Neural progenitor cell (in vitro differentiated cells): Measurements from ENCODE around the gene ANKRD22. TPM values are rescaled to one million over a fixed set of nuclear protein-coding genes. Genes with fewer than 3 reads are reported as not detected.

Experiments
- DNase-seq: peaks from one replicate; pipeline ENCODE4 v3.0.0-alpha.2; 2016; ENCODE audit warnings: low spot score
- H2AFZ ChIP-seq: fragments of 200-600 bp; sonication (generic); replicated peaks from 2 replicates; pipeline ENCODE4 v1.6.1; 2016; ENCODE audit warnings: antibody characterized with exemption
- H3F3A ChIP-seq: fragments of 200-600 bp; sonication (generic); 2 replicates; pipeline ENCODE4 v1.6.1; 2016; ENCODE audit warnings: antibody characterized with exemption, low read depth
- H3K27ac ChIP-seq: fragments of 200-600 bp; sonication (generic); 2 replicates; pipeline ENCODE4 v1.5.1; 2016; ENCODE audit warnings: mild to moderate bottlenecking
- H3K27me3 ChIP-seq: fragments of 200-600 bp; sonication (generic); 2 replicates; pipeline ENCODE4 v1.6.1; 2016; ENCODE audit warnings: mild to moderate bottlenecking, moderate library complexity
- H3K36me3 ChIP-seq: fragments of 200-600 bp; sonication (generic); 2 replicates; pipeline ENCODE4 v1.5.1; 2016
- H3K4me1 ChIP-seq: fragments of 200-600 bp; sonication (generic); 2 replicates; pipeline ENCODE4 v1.6.1; 2016; ENCODE audit warnings: mixed run types
- H3K4me2 ChIP-seq: fragments of 200-600 bp; sonication (generic); 2 replicates; pipeline ENCODE4 v1.6.1; 2016
- H3K4me3 ChIP-seq: fragments of 200-600 bp; sonication (generic); 2 replicates; pipeline ENCODE4 v1.5.1; 2016
- H3K79me2 ChIP-seq: fragments of 200-600 bp; sonication (generic); 2 replicates; pipeline ENCODE4 v1.6.1; 2016; ENCODE audit warnings: low read depth
- H3K9ac ChIP-seq: fragments of 200-600 bp; sonication (generic); 2 replicates; pipeline ENCODE4 v1.6.1; 2016
- H3K9me3 ChIP-seq: fragments of 200-600 bp; sonication (generic); 2 replicates; pipeline ENCODE4 v1.5.1; 2016; ENCODE audit warnings: low read depth
- H4K20me1 ChIP-seq: fragments of 200-600 bp; sonication (generic); 2 replicates; pipeline ENCODE4 v1.6.1; 2016; ENCODE audit warnings: low read depth
- H3K27ac Mint-ChIP-seq: 3 replicates; pipeline ENCODE4 v1.8.0; 2021; ENCODE audit warnings: mixed read lengths
- H3K27me3 Mint-ChIP-seq: 2 replicates; pipeline ENCODE4 v1.8.0; 2022; ENCODE audit warnings: low read depth, mild to moderate bottlenecking, inconsistent platforms, moderate library complexity, mixed read lengths; ENCODE audit not compliant: insufficient read depth
- H3K36me3 Mint-ChIP-seq: 3 replicates; pipeline ENCODE4 v1.8.0; 2021; ENCODE audit warnings: mixed read lengths
- H3K4me1 Mint-ChIP-seq: 3 replicates; pipeline ENCODE4 v1.8.0; 2021; ENCODE audit warnings: mixed read lengths
- H3K4me3 Mint-ChIP-seq: 3 replicates; pipeline ENCODE4 v1.8.0; 2021; ENCODE audit warnings: mild to moderate bottlenecking, moderate library complexity, mixed read lengths
- H3K9me3 Mint-ChIP-seq: 3 replicates; pipeline ENCODE4 v1.8.0; 2020; ENCODE audit warnings: mixed read lengths
- EZH2 ChIP-seq: fragments of 200-600 bp; sonication (generic); IDR thresholded peaks from 2 replicates; pipeline ENCODE4 v1.6.1; 2017; ENCODE audit warnings: antibody characterized with exemption, mild to moderate bottlenecking, moderate library complexity
- EZH2phosphoT487 ChIP-seq: fragments of 200-600 bp; sonication (generic); IDR thresholded peaks from 2 replicates; pipeline ENCODE4 v1.6.1; 2017; ENCODE audit warnings: antibody characterized with exemption
- total RNA-seq: library from RNA; depleted of rRNA; stranded (reverse); fragments of >200 nt; gene quantifications from 2 replicates; pipeline ENCODE4 v1.2.3, GENCODE V29; 2015; ENCODE audit warnings: low replicate concordance
- TF ChIP-seq, protein P1 (sequence below): fragments of 200-600 bp; sonication (generic); IDR thresholded peaks from 2 replicates; pipeline ENCODE4 v1.5.1; 2017; ENCODE audit warnings: antibody characterized with exemption, mild to moderate bottlenecking

The ANKRD22 gene
- total RNA-seq, 1 donor from 2014 or later = not detected

- Histone ChIP-seq H3K79me2 (no peaks in the 10 kb centered on the region), H3K36me3 (no peaks in the 10 kb centered on the region), H3K9me3 (no peaks in the 10 kb centered on the region), H2AFZ (no peak overlapping the region), H3K27ac (no peak overlapping the region), H3K4me3 (no peak overlapping the region), H3K27me3 (no peaks in the 10 kb centered on the region), H3K9ac (no peak overlapping the region), H3K4me1 (no peaks in the 10 kb centered on the region), H3K4me2 (no peak overlapping the region), H4K20me1 (no peaks in the 10 kb centered on the region), H3F3A (no peaks in the 10 kb centered on the region)
- H3K9me3 Mint-ChIP-seq = no peaks in the 10 kb centered on the region
- H3K4me1 Mint-ChIP-seq = no peaks in the 10 kb centered on the region
- no peak for DNase-seq
- no peaks in the 10 kb centered on the region for H3K27me3 Mint-ChIP-seq
- no peak for TF ChIP-seq EZH2
- no peak for TF ChIP-seq EZH2phosphoT487
- TF ChIP-seq, protein P1, sequence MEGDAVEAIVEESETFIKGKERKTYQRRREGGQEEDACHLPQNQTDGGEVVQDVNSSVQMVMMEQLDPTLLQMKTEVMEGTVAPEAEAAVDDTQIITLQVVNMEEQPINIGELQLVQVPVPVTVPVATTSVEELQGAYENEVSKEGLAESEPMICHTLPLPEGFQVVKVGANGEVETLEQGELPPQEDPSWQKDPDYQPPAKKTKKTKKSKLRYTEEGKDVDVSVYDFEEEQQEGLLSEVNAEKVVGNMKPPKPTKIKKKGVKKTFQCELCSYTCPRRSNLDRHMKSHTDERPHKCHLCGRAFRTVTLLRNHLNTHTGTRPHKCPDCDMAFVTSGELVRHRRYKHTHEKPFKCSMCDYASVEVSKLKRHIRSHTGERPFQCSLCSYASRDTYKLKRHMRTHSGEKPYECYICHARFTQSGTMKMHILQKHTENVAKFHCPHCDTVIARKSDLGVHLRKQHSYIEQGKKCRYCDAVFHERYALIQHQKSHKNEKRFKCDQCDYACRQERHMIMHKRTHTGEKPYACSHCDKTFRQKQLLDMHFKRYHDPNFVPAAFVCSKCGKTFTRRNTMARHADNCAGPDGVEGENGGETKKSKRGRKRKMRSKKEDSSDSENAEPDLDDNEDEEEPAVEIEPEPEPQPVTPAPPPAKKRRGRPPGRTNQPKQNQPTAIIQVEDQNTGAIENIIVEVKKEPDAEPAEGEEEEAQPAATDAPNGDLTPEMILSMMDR = no peak
- H3K27ac Mint-ChIP-seq = no peak overlapping the region
- no peak overlapping the region for H3K4me3 Mint-ChIP-seq
- H3K36me3 Mint-ChIP-seq = no peaks in the 10 kb centered on the region
Measured at GRCh38 chr10:88858491-88858890, 6.8 kb upstream of the ANKRD22 start.

DNA sequence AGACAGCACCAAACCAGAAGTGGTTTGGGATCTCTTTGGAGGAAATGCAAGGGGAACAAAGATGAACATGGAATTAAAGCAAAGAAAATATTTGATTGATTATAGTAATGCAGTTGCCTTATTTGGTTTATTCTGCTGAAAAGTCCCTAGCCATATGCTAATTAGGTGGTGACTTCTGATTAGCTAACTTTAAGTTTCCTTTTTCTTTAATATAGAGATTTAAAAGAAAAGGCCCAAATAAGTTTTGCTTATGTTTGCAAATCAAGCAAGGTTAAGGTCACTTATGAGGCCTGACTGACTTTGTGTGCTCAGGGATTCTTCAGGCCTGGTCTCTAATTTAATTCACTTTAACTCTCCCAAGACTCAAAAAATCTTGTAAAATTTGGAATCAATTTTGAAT lies 6.2 kb upstream of the ANKRD22 start:
- no peak overlapping the region for H2AFZ ChIP-seq
- H3K9me3 ChIP-seq = no peaks in the 10 kb centered on the region
- TF ChIP-seq, protein P1 = no peak
- TF ChIP-seq EZH2 (no peak), EZH2phosphoT487 (no peak)
- no peak for DNase-seq
- no peaks in the 10 kb centered on the region for H4K20me1 ChIP-seq
- H3K79me2 ChIP-seq = no peaks in the 10 kb centered on the region
- Mint-ChIP-seq H3K36me3 (no peaks in the 10 kb centered on the region), H3K4me1 (no peaks in the 10 kb centered on the region), H3K27me3 (no peaks in the 10 kb centered on the region), H3K27ac (no peak overlapping the region), H3K4me3 (no peak overlapping the region), H3K9me3 (no peaks in the 10 kb centered on the region)
- H3K4me1 ChIP-seq = no peaks in the 10 kb centered on the region
- no peak overlapping the region for H3K9ac ChIP-seq
- H3K27ac ChIP-seq = no peak overlapping the region
- no peak overlapping the region for H3K4me2 ChIP-seq
- no peaks in the 10 kb centered on the region for H3F3A ChIP-seq
- H3K36me3 ChIP-seq = no peaks in the 10 kb centered on the region
- H3K27me3 ChIP-seq = no peaks in the 10 kb centered on the region
- no peak overlapping the region for H3K4me3 ChIP-seq

DNA sequence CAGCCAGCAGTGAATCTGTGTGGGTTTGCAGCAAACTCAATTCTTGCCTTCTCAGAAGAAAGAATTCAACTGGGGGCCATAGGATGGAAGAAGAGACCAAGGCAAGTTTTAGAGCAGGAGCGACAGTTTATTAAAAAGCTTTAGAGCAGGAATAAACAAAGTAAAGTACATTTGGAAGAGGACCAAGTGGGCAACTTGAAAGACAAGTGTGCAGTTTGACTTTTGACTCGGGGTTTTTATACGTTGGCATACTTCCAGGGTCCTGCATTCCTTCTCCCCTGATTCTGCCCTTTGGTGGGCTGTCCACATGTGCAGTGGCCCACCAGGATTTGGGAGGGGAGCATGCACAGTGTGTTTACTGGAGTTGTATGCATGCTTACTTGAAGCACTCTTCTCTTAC lies 3.0 kb upstream of the ANKRD22 start:
- no peaks in the 10 kb centered on the region for H3K9me3 Mint-ChIP-seq
- no peaks in the 10 kb centered on the region for H3K27me3 Mint-ChIP-seq
- no peaks in the 10 kb centered on the region for H3K36me3 Mint-ChIP-seq
- H4K20me1 ChIP-seq = no peaks in the 10 kb centered on the region
- no peak overlapping the region for H3K9ac ChIP-seq
- no peaks in the 10 kb centered on the region for H3K4me1 ChIP-seq
- H3K4me3 ChIP-seq = no peak overlapping the region
- no peaks in the 10 kb centered on the region for H3K9me3 ChIP-seq
- TF ChIP-seq EZH2phosphoT487 = no peak
- TF ChIP-seq EZH2 = no peak
- TF ChIP-seq, protein P1 = no peak
- no peak overlapping the region for H2AFZ ChIP-seq
- no peak overlapping the region for H3K4me3 Mint-ChIP-seq
- H3K27ac Mint-ChIP-seq = no peak overlapping the region
- no peaks in the 10 kb centered on the region for H3K27me3 ChIP-seq
- no peaks in the 10 kb centered on the region for H3K4me1 Mint-ChIP-seq
- H3K27ac ChIP-seq = no peak overlapping the region
- H3K79me2 ChIP-seq = no peaks in the 10 kb centered on the region
- no peaks in the 10 kb centered on the region for H3K36me3 ChIP-seq
- no peaks in the 10 kb centered on the region for H3F3A ChIP-seq
- DNase-seq = no peak
- H3K4me2 ChIP-seq = no peak overlapping the region
